H1 (cell line): ENCODE measurements around the gene TBC1D3B. TPM values are rescaled to one million over a fixed set of nuclear protein-coding genes. Genes with fewer than 3 reads are reported as not detected.
"Not testable (repeated sequence)": the region's sequence is repeated elsewhere in the genome, so short reads cannot be mapped to it uniquely, and the experiment has no call there.

Source experiments
- CTCF ChIA-PET: fragments of 300-600 bp; sonication (Branson Sonifier 250); formaldehyde crosslinking; loops from one replicate; lab custom pipeline; 2021; ENCODE audit not compliant: partially characterized antibody; lab: Charles Lee
- POLR2A ChIA-PET: fragments of 300-600 bp; sonication (Branson Sonifier 250); formaldehyde crosslinking; loops from one replicate; lab custom pipeline; 2021; ENCODE audit warnings: inconsistent platforms; ENCODE audit not compliant: partially characterized antibody; lab: Charles Lee
- DNase-seq, 2 experiments: peaks; one replicate each; pipeline versions ENCODE4 v3.0.0 to v3.0.0-alpha.2; 2010 to 2022; ENCODE audit warnings: low spot score in 2 of 2, low read depth in 1 of 2, mixed read lengths in 1 of 2
- FAIRE-seq: peaks from 2 replicates; lab custom pipeline; 2011; peaks lifted over from hg19 to GRCh38; lab: Jason Lieb, UNC
- H2AFZ ChIP-seq: 2 replicates; pipeline ENCODE4 v1.8.1; 2012; ENCODE audit warnings: low read length, inconsistent platforms
- H2AK5ac ChIP-seq: 2 replicates; pipeline ENCODE4 v1.6.1; 2013; ENCODE audit warnings: low read depth, low read length
- H2BK120ac ChIP-seq: replicated peaks from 2 replicates; pipeline ENCODE3; 2013; ENCODE audit warnings: low read depth, low read length, inconsistent platforms
- H2BK12ac ChIP-seq: 2 replicates; pipeline ENCODE4 v1.6.1; 2013; ENCODE audit warnings: low read depth, low read length
- H2BK15ac ChIP-seq: 2 replicates; pipeline ENCODE4 v1.6.1; 2013; ENCODE audit warnings: low read length
- H2BK20ac ChIP-seq: 2 replicates; pipeline ENCODE4 v1.6.1; 2013; ENCODE audit warnings: low read length
- H2BK5ac ChIP-seq: 2 replicates; pipeline ENCODE4 v1.6.1; 2013; ENCODE audit warnings: low read depth, low read length
- H3K14ac ChIP-seq: 2 replicates; pipeline ENCODE4 v1.6.1; 2013; ENCODE audit warnings: inconsistent platforms; ENCODE audit not compliant: insufficient read length
- H3K18ac ChIP-seq: 2 replicates; pipeline ENCODE4 v1.6.1; 2013; ENCODE audit warnings: low read length; ENCODE audit errors: extremely low read depth
- H3K23ac ChIP-seq: 2 replicates; pipeline ENCODE4 v1.6.1; 2013; ENCODE audit warnings: inconsistent platforms; ENCODE audit not compliant: insufficient read length
- H3K23me2 ChIP-seq: 2 replicates; pipeline ENCODE4 v1.6.1; 2013; ENCODE audit warnings: low read depth, low read length
- H3K27ac ChIP-seq: 2 replicates; pipeline ENCODE4 v1.6.1; 2011; ENCODE audit warnings: low read depth, low read length, inconsistent platforms
- H3K27me3 ChIP-seq, 4 experiments: replicated peaks in 1 of 4; 1 replicate in 1 of 4; 2 replicates in 3 of 4; pipeline versions ENCODE4 v1.6.1 to v1.8.1; 2011 to 2013; ENCODE audit warnings: low read length in 3 of 4, mild to moderate bottlenecking in 3 of 4, inconsistent platforms in 2 of 4, mixed read lengths in 2 of 4, moderate library complexity in 1 of 4; ENCODE audit not compliant: control insufficient read depth in 3 of 4, insufficient read depth in 3 of 4; ENCODE audit errors: extremely low read depth in 1 of 4
- H3K36me3 ChIP-seq, 4 experiments: 2 replicates each; pipeline versions ENCODE4 v1.6.1 to v1.8.1; 2011 to 2013; ENCODE audit warnings: mild to moderate bottlenecking in 4 of 4, low read length in 3 of 4, moderate library complexity in 2 of 4, control low read depth in 1 of 4, inconsistent platforms in 1 of 4; ENCODE audit not compliant: insufficient read depth in 4 of 4, control insufficient read depth in 2 of 4
- H3K4ac ChIP-seq: replicated peaks from 2 replicates; pipeline ENCODE3; 2013; ENCODE audit warnings: low read length, low read depth, mixed read lengths, inconsistent platforms; ENCODE audit not compliant: insufficient read length
- H3K4me1 ChIP-seq, 4 experiments: replicated peaks in 1 of 4; 1 replicate in 1 of 4; 2 replicates in 3 of 4; pipeline versions ENCODE4 v1.6.1 to v1.8.1; 2011 to 2013; ENCODE audit warnings: low read length in 3 of 4, inconsistent platforms in 2 of 4, mixed read lengths in 1 of 4; ENCODE audit not compliant: insufficient read depth in 4 of 4, control insufficient read depth in 3 of 4
- H3K4me2 ChIP-seq, 2 experiments: 2 replicates each; pipeline versions ENCODE4 v1.6.1 to v1.8.1; 2011 to 2013; ENCODE audit warnings: low read depth in 2 of 2, low read length in 2 of 2, control low read depth in 1 of 2, inconsistent platforms in 1 of 2, mild to moderate bottlenecking in 1 of 2; ENCODE audit not compliant: insufficient read depth in 1 of 2
- H3K4me3 ChIP-seq, 4 experiments: fragments of 200-600, 300-600 bp in 1 of 4; sonication (generic), shearing (Covaris generic), sonication (Bioruptor Twin) in 1 of 4; 2 replicates each; pipeline versions ENCODE4 v1.5.1 to v1.8.1; 2011 to 2016; ENCODE audit warnings: low read length in 4 of 4, low read depth in 3 of 4, control low read depth in 2 of 4, inconsistent platforms in 2 of 4, mild to moderate bottlenecking in 2 of 4, mixed read lengths in 1 of 4, moderate library complexity in 1 of 4; ENCODE audit not compliant: insufficient read depth in 2 of 4; ENCODE audit errors: extremely low read depth in 1 of 4
- H3K56ac ChIP-seq: replicated peaks from 2 replicates; pipeline ENCODE3; 2013; ENCODE audit warnings: low read depth, mild to moderate bottlenecking, mixed read lengths, low read length, inconsistent platforms; ENCODE audit not compliant: insufficient read length
- H3K79me1 ChIP-seq: 2 replicates; pipeline ENCODE4 v1.6.1; 2013; ENCODE audit warnings: low read depth, low read length, control low read depth
- H3K79me2 ChIP-seq, 2 experiments: 2 replicates each; pipeline versions ENCODE4 v1.6.1 to v1.8.1; 2012 to 2013; ENCODE audit warnings: low read length in 2 of 2, mild to moderate bottlenecking in 2 of 2, inconsistent platforms in 1 of 2; ENCODE audit not compliant: insufficient read depth in 2 of 2, control insufficient read depth in 1 of 2
- H3K9ac ChIP-seq, 4 experiments: replicated peaks in 1 of 4; 1 replicate in 1 of 4; 2 replicates in 3 of 4; pipeline versions ENCODE4 v1.6.1 to v1.8.1; 2011 to 2013; ENCODE audit warnings: low read depth in 3 of 4, low read length in 3 of 4, control low read depth in 2 of 4, mild to moderate bottlenecking in 2 of 4, moderate library complexity in 2 of 4, inconsistent platforms in 1 of 4; ENCODE audit errors: extremely low read depth in 1 of 4
- H3K9me3 ChIP-seq, 2 experiments: 2 replicates each; pipeline versions ENCODE4 v1.6.1 to v1.8.1; 2012 to 2013; ENCODE audit warnings: mild to moderate bottlenecking in 2 of 2, moderate library complexity in 2 of 2, control low read depth in 1 of 2, inconsistent platforms in 1 of 2, low read depth in 1 of 2, low read length in 1 of 2, mixed read lengths in 1 of 2; ENCODE audit not compliant: insufficient read depth in 2 of 2
- H4K20me1 ChIP-seq, 2 experiments: replicated peaks in 1 of 2; 2 replicates each; pipeline versions ENCODE3 to v1.8.1; 2011 to 2013; ENCODE audit warnings: inconsistent platforms in 2 of 2, low read length in 2 of 2, mild to moderate bottlenecking in 1 of 2; ENCODE audit not compliant: insufficient read depth in 2 of 2, control insufficient read depth in 1 of 2
- H4K5ac ChIP-seq: 2 replicates; pipeline ENCODE4 v1.6.1; 2013; ENCODE audit warnings: low read length, low read depth, mixed read lengths, inconsistent platforms; ENCODE audit not compliant: insufficient read length
- H4K8ac ChIP-seq: 2 replicates; pipeline ENCODE4 v1.8.0; 2013; ENCODE audit warnings: mild to moderate bottlenecking, moderate library complexity, low read length, inconsistent platforms; ENCODE audit not compliant: insufficient read depth; ENCODE audit errors: extremely low read depth
- H4K91ac ChIP-seq: replicated peaks from 2 replicates; pipeline ENCODE3; 2013; ENCODE audit warnings: low read length, mixed read lengths, inconsistent platforms; ENCODE audit not compliant: insufficient read length
- WGBS, 2 experiments: shearing (Covaris generic) in 1 of 2; methylation state at CpG; one replicate each; pipeline versions ENCODE4 v1.1.6 to v1.1.7; 2013 to 2015; ENCODE audit warnings: low lambda C conversion rate in 2 of 2, mixed read lengths in 2 of 2, inconsistent platforms in 1 of 2, low coverage in 1 of 2, missing lambda C conversion rate in 1 of 2; ENCODE audit not compliant: insufficient replicate concordance in 2 of 2, insufficient coverage in 1 of 2, insufficient read length in 1 of 2; ENCODE audit errors: extremely low coverage in 1 of 2, missing lambda C conversion rate in 1 of 2; 5-methylcytosine and 5-hydroxymethylcytosine counted together
- long read RNA-seq, 2 experiments: library from RNA in 1 of 2; library from capped mRNA in 1 of 2; stranded (forward); transcript quantifications; one replicate each; pipeline ENCODE4 v2.0.0, GENCODE V29; 2021; ENCODE audit warnings: inconsistent platforms in 1 of 2
- polyA minus RNA-seq, 3 experiments: library from RNA; depleted of rRNA, polyadenylated mRNA; stranded (reverse); fragments of >200 nt; gene quantifications; 1 replicate in 2 of 3; 2 replicates in 1 of 3; pipeline ENCODE4 v1.2.3, GENCODE V29; 2011
- polyA plus RNA-seq, 7 experiments: library from polyadenylated mRNA; depleted of rRNA in 3 of 7; stranded (reverse) in 5 of 7; unstranded in 2 of 7; fragments of >200 nt in 5 of 7; fragments of 200-250 nt in 2 of 7; gene quantifications; 1 replicate in 5 of 7; 2 replicates in 1 of 7; 4 replicates in 1 of 7; pipeline versions ENCODE4 v1.2.1 to v1.2.3, GENCODE V29; 2011 to 2013; ENCODE audit warnings: missing spikeins in 2 of 7, mixed read lengths in 2 of 7
- total RNA-seq: library from RNA; stranded (reverse); fragmentation: NEBNext Ultra II Directional; extraction: Animal tissue kit (Norgen Biotek cat#: 25700); gene quantifications from 2 replicates; pipeline ENCODE4 v1.2.1, GENCODE V29; 2021

Gene TBC1D3B
- total RNA-seq (3.9 and 6.2 TPM in 2 replicates), polyA plus RNA-seq (2011; rRNA removed) (0.54 and 0.74 TPM in 2 replicates), polyA minus RNA-seq (2011; rRNA and poly(A)+ RNA removed) (1.3 TPM in 1 of 2 replicates, not detected in the other)
- polyA plus RNA-seq (2011; cell fraction: cytosol; rRNA removed) = 0.84 TPM
- 4.2 TPM for polyA plus RNA-seq (2011; cell fraction: nucleus; rRNA removed)
- polyA plus RNA-seq (2012, experiment 1 of 2) = 2.4 to 3.9 TPM (median 3.3 TPM) in 4 replicates
- polyA plus RNA-seq (2012, experiment 2 of 2) = not detected
- 0.79 TPM for polyA plus RNA-seq (2013, experiment 1 of 2)
- 0.85 TPM for polyA plus RNA-seq (2013, experiment 2 of 2)
- not detected for polyA minus RNA-seq (2011; cell fraction: cytosol; rRNA and poly(A)+ RNA removed)
- 1.4 TPM for polyA minus RNA-seq (2011; cell fraction: nucleus; rRNA and poly(A)+ RNA removed)
- long read RNA-seq, experiment 1 = 0 reads
- long read RNA-seq, experiment 2 = 0 reads

GRCh38 chr17:36176536-36176935 lies at the start of gene TBC1D3B:
Gene TBC1D3B (minus strand): TSS chr17:36176636. CDS start chr17:36175050, 1,586 bp downstream.
- H3K23me2 ChIP-seq, H3K23ac ChIP-seq, H2AK5ac ChIP-seq, POLR2A ChIA-PET, H2AFZ ChIP-seq, H3K79me1 ChIP-seq, H3K36me3 ChIP-seq, H3K4me2 ChIP-seq, CTCF ChIA-PET, H3K79me2 ChIP-seq, H4K91ac ChIP-seq, H2BK12ac ChIP-seq, H4K5ac ChIP-seq, FAIRE-seq, H3K9me3 ChIP-seq, H4K20me1 ChIP-seq, H3K56ac ChIP-seq, H3K4ac ChIP-seq, H3K27me3 ChIP-seq, H3K18ac ChIP-seq, H2BK5ac ChIP-seq, DNase-seq, H2BK20ac ChIP-seq, H3K14ac ChIP-seq, H2BK120ac ChIP-seq, H3K4me1 ChIP-seq, H3K27ac ChIP-seq, H4K8ac ChIP-seq, H3K9ac ChIP-seq, H3K4me3 ChIP-seq, H2BK15ac ChIP-seq: not testable (repeated sequence)
- no CpG with 5 or more reads among the region's 11 CpGs for WGBS, 2 experiments
